AG09309 (cell line): ENCODE results near the gene PTPN1.
A peak's percentile ranks its signal among the peaks of the same experiment; 100 is the strongest.

Experiments
- DNase-seq: peaks from one replicate; pipeline ENCODE4 v3.0.0-alpha.2; 2010; ENCODE audit warnings: low read depth
- H3K4me3 ChIP-seq: 2 replicates; pipeline ENCODE4 v1.5.1; 2011; ENCODE audit warnings: mild to moderate bottlenecking, low read depth, low read length, moderate library complexity; ENCODE audit not compliant: control insufficient read depth
- TF ChIP-seq, protein P1 (sequence below): IDR thresholded peaks from 2 replicates; pipeline ENCODE4 v1.5.1; 2011; ENCODE audit warnings: mild to moderate bottlenecking, low read depth, low read length, inconsistent platforms; ENCODE audit not compliant: insufficient read depth, control insufficient read depth; ENCODE audit errors: missing control alignments

PTPN1 gene

DNA sequence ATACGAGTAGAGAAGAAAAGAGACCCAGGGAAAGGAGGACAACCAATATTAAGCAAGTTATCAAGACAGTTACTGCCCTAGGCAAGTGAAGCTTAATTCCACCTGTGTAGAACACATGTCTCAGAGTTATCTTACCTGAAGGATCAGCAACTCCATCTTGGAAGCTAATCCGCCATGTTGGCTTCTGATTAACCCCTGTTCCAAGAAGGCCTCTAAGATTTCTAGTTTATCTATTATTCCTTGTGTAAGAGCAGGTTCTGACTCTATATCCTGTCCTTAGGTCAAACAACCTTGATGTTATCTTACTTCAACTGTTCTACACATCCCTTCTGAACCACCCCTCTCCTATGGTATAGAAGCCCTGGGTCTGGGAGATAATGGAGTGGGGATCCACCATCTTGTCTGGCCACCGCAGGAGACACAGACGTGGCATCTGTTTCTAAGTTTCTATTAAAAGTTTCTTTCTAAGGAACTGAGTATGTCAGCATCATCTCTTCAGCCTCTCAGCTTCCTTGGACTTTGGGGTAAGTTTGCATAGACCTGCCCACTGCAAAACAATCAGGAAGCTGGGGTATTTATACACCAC, 27.7 kb upstream of the PTPN1 start:
- DNase-seq = no peak
- H3K4me3 ChIP-seq = no peak overlapping the region
- TF ChIP-seq, protein P1, sequence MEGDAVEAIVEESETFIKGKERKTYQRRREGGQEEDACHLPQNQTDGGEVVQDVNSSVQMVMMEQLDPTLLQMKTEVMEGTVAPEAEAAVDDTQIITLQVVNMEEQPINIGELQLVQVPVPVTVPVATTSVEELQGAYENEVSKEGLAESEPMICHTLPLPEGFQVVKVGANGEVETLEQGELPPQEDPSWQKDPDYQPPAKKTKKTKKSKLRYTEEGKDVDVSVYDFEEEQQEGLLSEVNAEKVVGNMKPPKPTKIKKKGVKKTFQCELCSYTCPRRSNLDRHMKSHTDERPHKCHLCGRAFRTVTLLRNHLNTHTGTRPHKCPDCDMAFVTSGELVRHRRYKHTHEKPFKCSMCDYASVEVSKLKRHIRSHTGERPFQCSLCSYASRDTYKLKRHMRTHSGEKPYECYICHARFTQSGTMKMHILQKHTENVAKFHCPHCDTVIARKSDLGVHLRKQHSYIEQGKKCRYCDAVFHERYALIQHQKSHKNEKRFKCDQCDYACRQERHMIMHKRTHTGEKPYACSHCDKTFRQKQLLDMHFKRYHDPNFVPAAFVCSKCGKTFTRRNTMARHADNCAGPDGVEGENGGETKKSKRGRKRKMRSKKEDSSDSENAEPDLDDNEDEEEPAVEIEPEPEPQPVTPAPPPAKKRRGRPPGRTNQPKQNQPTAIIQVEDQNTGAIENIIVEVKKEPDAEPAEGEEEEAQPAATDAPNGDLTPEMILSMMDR = no peak

DNA sequence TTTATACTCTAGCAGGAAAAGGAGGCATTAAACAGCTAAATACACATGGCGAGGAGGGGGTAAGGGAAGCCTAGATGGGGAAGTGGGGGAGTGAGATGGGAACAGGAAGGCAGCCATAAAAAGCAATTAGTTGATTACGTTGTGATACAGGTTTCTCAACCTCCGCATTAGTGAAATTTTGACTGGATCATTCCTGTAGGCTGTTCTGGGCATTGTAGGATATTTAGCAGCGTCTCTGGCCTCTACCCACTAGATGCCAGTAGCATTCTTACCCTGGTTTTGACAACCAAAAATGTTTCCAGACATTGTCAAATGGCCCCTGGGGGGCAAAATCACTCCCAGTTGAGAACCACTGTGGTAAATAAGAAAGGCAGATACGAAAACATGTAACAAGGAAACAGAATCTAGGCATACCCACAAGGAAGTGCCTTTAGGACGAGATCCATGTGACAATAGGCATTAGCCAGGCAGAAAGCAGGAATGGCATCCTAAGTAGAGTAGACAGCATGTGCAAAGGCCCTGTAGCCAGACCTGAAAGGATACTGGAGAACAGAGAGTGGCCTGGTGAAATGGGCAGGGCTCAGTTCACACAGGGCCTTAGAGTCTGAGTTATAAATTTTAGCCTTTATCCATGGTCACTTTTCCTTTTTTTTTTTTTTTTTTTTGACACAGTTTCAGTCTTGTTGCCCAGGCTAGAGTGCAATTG, 25.8 kb upstream of the PTPN1 start:
- no peak for DNase-seq
- H3K4me3 ChIP-seq = no peak overlapping the region
- TF ChIP-seq, protein P1 = peak; percentile 42

DNA sequence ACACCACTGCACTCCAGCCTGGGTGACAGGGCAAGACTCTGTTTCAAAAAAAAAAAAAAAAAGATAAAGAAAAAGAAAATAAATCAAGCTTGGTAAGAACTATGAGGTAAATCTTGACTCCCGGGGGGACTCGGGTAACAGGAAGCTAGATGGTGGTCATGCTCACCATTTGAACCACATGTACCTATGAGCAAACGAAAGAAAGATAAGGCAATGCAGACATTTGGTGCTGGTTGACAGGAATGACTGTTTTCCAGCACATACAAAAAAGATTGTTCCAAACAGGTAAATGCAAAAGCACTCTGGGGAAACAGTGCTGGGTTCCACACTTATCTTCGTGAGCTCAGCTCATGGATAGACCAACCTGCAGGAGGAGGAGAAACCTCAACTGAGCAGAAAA, 22.8 kb upstream of the PTPN1 start:
- TF ChIP-seq, protein P1 = no peak
- DNase-seq = no peak

DNA sequence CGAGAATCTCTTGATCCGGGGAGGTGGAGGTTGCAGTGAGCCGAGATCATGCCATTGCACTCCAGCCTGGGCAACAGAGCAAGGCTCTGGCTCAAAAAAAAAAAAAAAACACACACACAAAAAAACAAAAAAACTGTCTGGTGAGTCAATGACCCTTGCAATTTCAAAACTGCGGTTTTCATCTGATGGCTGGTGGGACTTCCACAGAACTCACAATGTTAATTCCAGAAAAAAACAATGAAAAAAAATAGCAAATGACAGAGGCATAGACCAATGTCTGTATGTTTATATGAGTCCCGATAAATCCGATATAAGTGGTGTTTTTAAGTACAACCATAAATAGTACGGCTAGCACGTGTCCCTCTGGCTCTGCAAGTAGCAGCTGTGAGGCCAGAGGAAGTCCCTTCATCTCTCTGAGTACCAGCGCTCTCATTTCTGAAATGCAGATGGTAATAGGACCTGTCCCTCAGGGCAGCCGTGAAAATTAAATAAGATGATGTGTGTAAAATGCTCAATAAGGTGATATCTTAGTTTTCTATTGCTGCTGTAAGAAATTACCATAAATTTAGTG, 21.9 kb upstream of the PTPN1 start:
- no peak for DNase-seq
- no peak overlapping the region for H3K4me3 ChIP-seq
- TF ChIP-seq, protein P1 = no peak

More for the DNA sequence above, 22.8 kb upstream of the PTPN1 start:
- H3K4me3 ChIP-seq = no peak overlapping the region

DNA sequence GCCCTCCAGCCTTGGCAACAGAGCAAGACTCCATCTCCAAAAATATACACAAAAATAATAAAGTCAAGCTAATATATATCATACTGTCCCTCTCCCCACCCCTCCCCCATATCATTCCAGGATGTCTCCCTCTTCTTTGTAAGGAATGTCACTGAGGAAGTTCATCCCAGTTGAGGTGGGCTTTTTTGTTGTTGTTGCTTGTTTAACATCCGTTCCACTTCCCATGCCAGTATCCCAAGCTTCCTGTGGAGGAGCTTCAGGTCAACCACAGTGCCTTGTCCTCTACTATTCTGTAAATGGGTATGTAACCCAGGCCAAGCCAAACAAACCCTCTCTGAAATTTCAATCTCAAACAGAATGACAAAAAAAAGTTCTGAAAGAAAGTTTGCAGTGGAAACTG, 19.0 kb upstream of the PTPN1 start:
- no peak overlapping the region for H3K4me3 ChIP-seq
- TF ChIP-seq, protein P1 = no peak
- no peak for DNase-seq

DNA sequence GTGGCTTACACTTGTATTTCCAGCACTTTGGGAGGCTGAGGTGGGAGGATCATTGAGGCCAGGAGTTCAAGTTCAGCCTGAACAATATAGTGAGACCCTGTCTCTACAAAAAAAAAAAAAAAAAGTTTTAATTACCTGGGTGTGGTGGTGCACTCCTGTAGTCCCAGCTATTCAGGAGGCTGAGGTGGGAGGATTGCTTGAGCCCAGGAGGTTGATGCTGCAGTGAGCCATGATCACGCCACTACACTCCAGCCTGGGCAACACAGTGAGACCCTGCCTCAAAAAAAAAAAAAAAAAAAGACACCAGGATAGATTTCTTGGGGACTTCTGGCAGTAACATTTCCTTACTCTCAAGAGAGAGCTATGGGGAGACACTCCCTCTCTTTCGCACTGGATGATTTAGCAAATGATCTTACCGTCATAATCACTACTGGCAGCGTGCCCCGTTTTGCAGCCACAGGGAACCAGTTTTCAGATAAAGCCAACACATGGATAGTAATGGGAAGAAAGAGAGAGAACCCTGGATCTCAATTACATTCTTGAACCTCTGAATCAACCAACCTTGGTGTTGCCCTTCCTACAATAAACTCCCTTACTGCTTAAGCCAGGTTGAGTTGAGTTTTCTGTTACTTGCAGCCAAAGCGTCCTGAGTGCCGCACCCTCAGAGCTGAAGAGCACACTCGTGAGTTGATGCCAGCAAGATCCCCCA, 18.1 kb upstream of the PTPN1 start:
- TF ChIP-seq, protein P1 = no peak
- no peak for DNase-seq
- H3K4me3 ChIP-seq = no peak overlapping the region
